ENCODE measurements around the gene OTOP3. TPM values are rescaled to one million over a fixed set of nuclear protein-coding genes. Genes with fewer than 3 reads are reported as not detected.
A peak's percentile ranks its signal among the peaks of the same experiment; 100 is the strongest.

The OTOP3 gene
- total RNA-seq, 2 donors from 2014 or later, result 0.66 to 2.3 TPM

GRCh38 chr17:74986206-74986576 lies 50.5 kb downstream of the OTOP3 start:
- no peak overlapping the region for H3K27ac ChIP-seq
- TF ChIP-seq POLR2A (IDR thresholded peaks at IDR 0.05), result no peak
- TF ChIP-seq CTCF (IDR thresholded peaks at IDR 0.05), result no peak
- intact Hi-C loops (cut with DNase I), result no loop called here
- H3K36me3 ChIP-seq (replicated peaks in 1 of 2; ENCODE audit: insufficient read depth in 1 of 2, low read depth in 2 of 2), result no peaks in the 10 kb centered on the region
- peaks cover 54% of the 10 kb centered on the region for H3K4me1 ChIP-seq
- whole genome bisulfite sequencing, 2 donors, result 88 to 89% methylated on average over 3 of the region's 3 CpGs
- H3K9me3 ChIP-seq, result no peaks in the 10 kb centered on the region
- ATAC-seq (no peak), DNase-seq (no peak)
- no peaks in the 10 kb centered on the region for H3K27me3 ChIP-seq
- no peak overlapping the region for H3K4me3 ChIP-seq

GRCh38 chr17:74987418-74987908 lies 51.8 kb downstream of the OTOP3 start, which contains the start of gene CDR2L:
Gene CDR2L (plus strand): TSS chr17:74987632. CDS start chr17:74988044, 412 bp downstream.
- Histone ChIP-seq H3K4me3 (peak within 1 kb of the TSS; percentile 3 to 44), H3K9me3 (no peaks in the 10 kb centered on the region), H3K27ac (peak within 1 kb of the TSS; percentile 76 to 87 (median 86)), H3K36me3 (replicated peaks in 1 of 2; ENCODE audit: insufficient read depth in 1 of 2, low read depth in 2 of 2) (no peaks in the 10 kb centered on the region), H3K4me1 (peaks cover 53% of the 10 kb centered on the region), H3K27me3 (no peaks in the 10 kb centered on the region)
- ATAC-seq (peak; percentile 92), DNase-seq (peak; percentile 97 to 99 (median 98))
- 0% methylated on average over 10 to 47 of the region's 51 CpGs for WGBS, 2 donors
- TF ChIP-seq CTCF (IDR thresholded peaks at IDR 0.05), result peak in 1 of 7 experiments; percentile 7
- peak; percentile 47 to 92 (median 67) for TF ChIP-seq POLR2A (IDR thresholded peaks at IDR 0.05)
- intact Hi-C loops (cut with DNase I), result no loop called here

- ATAC-seq (peak; percentile 57), DNase-seq (peak; percentile 64 to 76 (median 73))
- no peaks in the 10 kb centered on the region for H3K36me3 ChIP-seq (replicated peaks in 1 of 2; ENCODE audit: insufficient read depth in 1 of 2, low read depth in 2 of 2)
- peak overlapping the region; percentile 3 to 44 for H3K4me3 ChIP-seq
- H3K27me3 ChIP-seq, result no peaks in the 10 kb centered on the region
- TF ChIP-seq CTCF (IDR thresholded peaks at IDR 0.05) (peak in 5 of 7 experiments; percentile 8 to 38 (median 32)), POLR2A (IDR thresholded peaks at IDR 0.05) (peak in 2 of 3 donors; percentile 55 to 59)
- intact Hi-C loops (cut with DNase I), result no loop called here
- peak overlapping the region; percentile 76 to 87 (median 86) for H3K27ac ChIP-seq
- no peaks in the 10 kb centered on the region for H3K9me3 ChIP-seq
- 3% methylated on average over 74 of the region's 76 CpGs; no CpG with 5 or more reads in 1 of the 2 donors for WGBS, 2 donors
- peaks cover 56% of the 10 kb centered on the region for H3K4me1 ChIP-seq
Measured at GRCh38 chr17:74987909-74988711, 52.4 kb downstream of the OTOP3 start.

GRCh38 chr17:74990581-74991105 lies 54.9 kb downstream of the OTOP3 start:
- Histone ChIP-seq H3K4me1 (peaks cover 78% of the 10 kb centered on the region), H3K9me3 (no peaks in the 10 kb centered on the region), H3K27ac (peak overlapping the region in 3 of 4 donors; percentile 79 to 88 (median 85)), H3K4me3 (no peak overlapping the region), H3K27me3 (no peaks in the 10 kb centered on the region), H3K36me3 (replicated peaks in 1 of 2; ENCODE audit: insufficient read depth in 1 of 2, low read depth in 2 of 2) (no peaks in the 10 kb centered on the region)
- WGBS, 2 donors, result 82 to 83% methylated on average over 10 of the region's 10 CpGs
- DNase-seq, result no peak
- no peak for ATAC-seq
- TF ChIP-seq POLR2A (IDR thresholded peaks at IDR 0.05), result no peak
- no peak for TF ChIP-seq CTCF (IDR thresholded peaks at IDR 0.05)
- intact Hi-C loops (cut with DNase I), result no loop called here

All from body of pancreas (tissue), 4 donors.